Measurements from ENCODE around the gene GINS3. TPM values are rescaled to one million over a fixed set of nuclear protein-coding genes. Genes with fewer than 3 reads are reported as not detected.

Gene GINS3
- total and polyA plus RNA-seq, 10 of the 15 experiments (the other 5 are each of a cell fraction or from before 2014, with no cell fraction given): 13.6 to 22.4 (median 15.6) TPM

GRCh38 chr16:58425245-58425644 lies 33.0 kb downstream of the GINS3 start (continued):
- no peak for TF ChIP-seq KAT2A (conservative IDR thresholded peaks at IDR 0.05; ENCODE audit: control insufficient read depth, low read depth, low read length)
- no peak for TF ChIP-seq BCLAF1 (IDR thresholded peaks at IDR 0.05)
- no peak for TF ChIP-seq HDAC2 (IDR thresholded peaks at IDR 0.05)
- no peak for TF ChIP-seq NRF1 (conservative IDR thresholded peaks at IDR 0.05; ENCODE audit: low read depth, low read length)
- TF ChIP-seq MTA2 (IDR thresholded peaks at IDR 0.05; ENCODE audit: low read depth): no peak
- no peak for TF ChIP-seq SREBF2 (IDR thresholded peaks at IDR 0.05; ENCODE audit: low read length)
- no peak for TF ChIP-seq WRNIP1 (IDR thresholded peaks at IDR 0.05; ENCODE audit: borderline replicate concordance, low read depth, low read length)

GRCh38 chr16:58425756-58426494 lies 33.7 kb downstream of the GINS3 start:
- Histone ChIP-seq H3K79me2 (ENCODE audit: control insufficient read depth, insufficient read depth, low read length) (no peaks in the 10 kb centered on the region), H3K4me3 (no peak overlapping the region), H3K4me1 (ENCODE audit: control insufficient read depth, insufficient read depth, low read length) (peaks cover 11% of the 10 kb centered on the region), H3K4me2 (ENCODE audit: control insufficient read depth, insufficient read depth) (peak overlapping the region; percentile 27; the same call in 1 of the 2 replicates), H2AFZ (ENCODE audit: control insufficient read depth, low read depth, low read length) (no peak overlapping the region), H3K9ac (ENCODE audit: control insufficient read depth, insufficient read depth, low read length) (no peak overlapping the region), H3K27me3 (replicated peaks in 1 of 2; ENCODE audit: control insufficient read depth in 2 of 2, insufficient read depth in 2 of 2, low read length in 1 of 2) (no peaks in the 10 kb centered on the region; a peak in 1 of 4 replicates), H3K9me3 (replicated peaks; ENCODE audit: control insufficient read depth, insufficient read depth, low read length) (no peaks in the 10 kb centered on the region), H4K20me1 (ENCODE audit: control insufficient read depth, insufficient read depth) (no peaks in the 10 kb centered on the region), H3K36me3 (ENCODE audit: control insufficient read depth in 2 of 2, insufficient read depth in 2 of 2, low read length in 1 of 2) (no peaks in the 10 kb centered on the region), H3K27ac (ENCODE audit: control insufficient read depth, insufficient read depth) (no peak overlapping the region)
- intact Hi-C loops (cut with micrococcal nuclease; ENCODE audit: unreplicated experiment) (no loop called here), in situ Hi-C loops (cut with MboI) (no loop called here)
- no TSS peak for BruUV-seq (replicated peaks)
- POLR2A ChIA-PET: interaction anchor here (0.5 kb wide), 1 partner anchor 210 kb away, joined by 5 read pairs; no protein-coding TSS in a partner anchor
- 21% methylated on average over 10 of the region's 10 CpGs for WGBS (ENCODE audit: insufficient coverage, insufficient replicate concordance, low lambda C conversion rate, missing lambda C conversion rate)
- CTCF ChIA-PET: interaction anchor here (0.6 to 1.1 kb wide), 2 partner anchors 89 to 756 kb away, joined by 3 read pairs; no protein-coding TSS in a partner anchor
- FAIRE-seq: peak; percentile 82
- ATAC-seq: peak; percentile 91
- DNase-seq (ENCODE audit: low read depth, low spot score): peak; percentile 45
- RAD21 ChIA-PET (ENCODE audit: unreplicated experiment): no interaction called here
- SMC1A ChIA-PET (ENCODE audit: uncharacterized antibody, unreplicated experiment): no interaction called here
- TF ChIP-seq BHLHE40 (IDR thresholded peaks at IDR 0.05; ENCODE audit: borderline replicate concordance in 1 of 2, low read depth in 2 of 2, low read length in 1 of 2) (peak in 1 of 2 experiments; percentile 62; a peak in 1 of 4 replicates), EED (IDR thresholded peaks at IDR 0.05; ENCODE audit: low read depth) (peak; percentile 37; the same call in 1 of the 2 replicates), RCOR1 (conservative IDR thresholded peaks at IDR 0.05; ENCODE audit: low read depth, low read length) (no peak), RB1 (IDR thresholded peaks at IDR 0.05; ENCODE audit: borderline replicate concordance) (no peak), WRNIP1 (IDR thresholded peaks at IDR 0.05; ENCODE audit: borderline replicate concordance, low read depth, low read length) (no peak), IKZF1 (conservative IDR thresholded peaks at IDR 0.05) (peak; percentile 79; the same call in 1 of the 2 replicates), SP1 (IDR thresholded peaks at IDR 0.05; ENCODE audit: low read depth, low read length) (no peak)
- TF ChIP-seq, protein P1, sequence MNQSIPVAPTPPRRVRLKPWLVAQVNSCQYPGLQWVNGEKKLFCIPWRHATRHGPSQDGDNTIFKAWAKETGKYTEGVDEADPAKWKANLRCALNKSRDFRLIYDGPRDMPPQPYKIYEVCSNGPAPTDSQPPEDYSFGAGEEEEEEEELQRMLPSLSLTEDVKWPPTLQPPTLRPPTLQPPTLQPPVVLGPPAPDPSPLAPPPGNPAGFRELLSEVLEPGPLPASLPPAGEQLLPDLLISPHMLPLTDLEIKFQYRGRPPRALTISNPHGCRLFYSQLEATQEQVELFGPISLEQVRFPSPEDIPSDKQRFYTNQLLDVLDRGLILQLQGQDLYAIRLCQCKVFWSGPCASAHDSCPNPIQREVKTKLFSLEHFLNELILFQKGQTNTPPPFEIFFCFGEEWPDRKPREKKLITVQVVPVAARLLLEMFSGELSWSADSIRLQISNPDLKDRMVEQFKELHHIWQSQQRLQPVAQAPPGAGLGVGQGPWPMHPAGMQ (IDR thresholded peaks at IDR 0.05; ENCODE audit: borderline replicate concordance): no peak
